ENCODE measurements around the gene MCM7.

The MCM7 gene

GRCh38 chr7:100093054-100093453 is 8.1 kb downstream of the MCM7 start:
- no peak for DNase-seq

- DNase-seq = no peak
Observed at GRCh38 chr7:100091411-100092181, 9.6 kb downstream of the MCM7 start.

GRCh38 chr7:100090527-100091410 is 10.4 kb downstream of the MCM7 start:
- DNase-seq = no peak

- no peak for DNase-seq
Observed at GRCh38 chr7:100089458-100090196, 11.6 kb downstream of the MCM7 start.

DNA sequence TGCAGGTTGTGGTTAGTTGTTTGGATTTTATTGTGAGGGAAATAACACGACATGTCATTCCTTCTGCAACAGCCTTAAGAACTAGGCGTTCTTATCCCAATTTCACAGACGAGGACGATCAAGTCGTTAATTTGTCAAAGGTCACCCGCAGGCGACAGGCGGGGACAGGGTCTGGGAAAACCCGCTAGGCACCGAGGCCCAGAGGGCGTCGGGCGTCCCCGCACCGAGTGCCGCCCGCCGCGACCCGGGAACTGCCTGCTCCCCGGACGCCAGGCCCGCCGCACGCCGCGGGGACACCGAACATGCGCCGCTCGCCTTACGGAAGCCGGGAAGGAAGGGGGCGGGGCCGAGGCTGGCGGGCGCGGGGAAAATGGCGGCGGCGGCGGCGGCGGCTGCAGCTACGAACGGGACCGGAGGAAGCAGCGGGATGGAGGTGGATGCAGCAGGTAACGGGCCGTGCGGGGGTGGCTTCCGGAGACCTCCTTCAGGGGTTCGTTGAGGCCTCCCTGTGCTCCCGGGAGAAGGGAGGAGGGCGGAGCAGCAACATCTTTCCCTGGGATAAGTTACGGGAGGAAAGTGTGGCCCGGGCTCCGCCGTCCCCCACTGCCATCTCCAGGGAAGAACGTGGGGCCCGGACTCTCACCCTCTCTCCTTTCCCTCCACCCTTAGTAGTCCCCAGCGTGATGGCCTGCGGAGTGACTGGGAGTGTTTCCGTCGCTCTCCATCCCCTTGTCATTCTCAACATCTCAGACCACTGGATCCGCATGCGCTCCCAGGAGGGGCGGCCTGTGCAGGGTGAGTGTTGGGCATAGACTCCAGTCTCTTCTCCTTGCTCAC is 12.4 kb downstream of the MCM7 start, which contains the start of gene COPS6:
TSS of gene COPS6 (plus strand) at position 349 of the 837 bp plus-strand sequence. CDS start at position 371, 22 bp downstream.
- peak; percentile 89 for DNase-seq

- no peak for DNase-seq
Observed at GRCh38 chr7:100088095-100088620, 13.0 kb downstream of the MCM7 start.

DNA sequence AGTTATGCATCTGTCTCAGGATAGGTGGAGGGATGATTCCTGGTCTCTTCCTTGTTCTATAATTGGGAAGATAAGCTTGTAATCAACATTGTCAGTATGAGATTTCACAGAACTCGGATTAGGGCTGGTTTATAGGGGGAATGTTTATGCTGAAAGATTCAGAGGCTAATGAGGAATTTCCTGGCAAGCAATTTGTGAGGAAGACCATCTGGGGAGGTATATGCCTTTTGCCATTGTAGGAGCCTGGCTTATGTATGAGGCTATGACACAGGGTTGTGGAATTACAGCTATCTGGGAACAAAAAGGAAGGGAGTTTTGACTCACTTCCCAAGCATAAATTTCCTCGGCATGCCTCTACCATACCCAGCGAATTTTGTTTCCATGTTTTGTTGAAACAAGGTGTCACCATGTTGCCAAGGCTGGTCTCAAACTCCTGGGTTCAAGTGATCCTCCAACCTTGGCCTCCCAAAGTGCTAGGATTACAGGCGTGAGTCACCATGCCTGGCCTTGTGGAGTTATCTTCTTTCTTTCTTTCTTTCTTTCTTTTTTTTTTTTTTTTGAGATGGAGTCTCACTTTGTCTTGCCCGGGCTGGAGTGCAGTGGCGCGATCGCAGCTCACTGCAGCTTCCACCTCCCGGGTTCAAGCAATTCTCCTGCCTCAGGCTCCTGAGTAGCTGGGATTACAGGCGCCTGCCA is 14.0 kb downstream of the MCM7 start:
- DNase-seq = no peak

DNA sequence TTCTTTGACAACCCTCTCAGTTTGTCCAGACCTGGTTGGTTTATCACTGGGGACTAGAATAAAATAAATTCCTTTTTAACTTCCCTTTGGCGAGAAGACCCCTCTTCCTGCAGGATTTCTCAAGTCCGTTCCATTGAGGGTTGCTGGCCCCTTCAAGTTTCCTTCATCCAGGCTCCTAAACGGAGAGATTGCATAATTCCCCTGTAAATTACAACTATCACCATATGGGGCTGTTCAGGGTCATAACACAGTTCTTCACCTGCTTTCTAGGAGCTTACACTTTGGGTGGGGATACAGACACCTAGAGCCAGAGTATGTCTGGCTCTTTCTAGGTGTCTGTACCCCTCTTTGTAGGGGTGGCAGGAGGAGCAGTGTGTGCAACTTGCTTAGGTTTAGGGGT is 15.7 kb downstream of the MCM7 start:
- DNase-seq = no peak

DNA sequence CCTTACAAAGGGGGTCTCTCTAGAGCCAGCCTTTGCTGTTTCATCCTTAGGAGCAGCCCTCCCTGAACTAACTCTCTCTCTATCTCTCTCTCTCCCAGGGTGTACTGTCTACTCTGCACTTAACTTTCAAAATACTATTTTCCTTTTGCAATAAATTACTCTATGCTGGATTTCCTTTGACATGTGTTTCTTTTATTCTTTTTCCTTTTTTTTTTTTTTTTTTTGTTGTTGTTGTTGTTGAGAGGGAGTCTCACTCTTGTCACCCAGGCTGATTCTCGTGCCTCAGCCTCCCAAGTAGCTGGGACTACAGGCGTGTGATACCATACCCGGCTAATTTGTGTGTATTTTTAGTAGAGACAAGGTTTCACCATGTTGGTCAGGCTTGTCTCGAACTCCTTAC is 18.2 kb downstream of the MCM7 start:
- DNase-seq = no peak

- DNase-seq = peak; percentile 99
Observed at GRCh38 chr7:100081535-100082102, 19.6 kb downstream of the MCM7 start, which contains the start of gene ZNF3. Gene ZNF3, minus strand, starts transcription at chr7:100081723. Its CDS starts 4,366 bp downstream, at chr7:100077357.

- no peak for DNase-seq
Observed at GRCh38 chr7:100080907-100081534, 20.2 kb downstream of the MCM7 start.

DNA sequence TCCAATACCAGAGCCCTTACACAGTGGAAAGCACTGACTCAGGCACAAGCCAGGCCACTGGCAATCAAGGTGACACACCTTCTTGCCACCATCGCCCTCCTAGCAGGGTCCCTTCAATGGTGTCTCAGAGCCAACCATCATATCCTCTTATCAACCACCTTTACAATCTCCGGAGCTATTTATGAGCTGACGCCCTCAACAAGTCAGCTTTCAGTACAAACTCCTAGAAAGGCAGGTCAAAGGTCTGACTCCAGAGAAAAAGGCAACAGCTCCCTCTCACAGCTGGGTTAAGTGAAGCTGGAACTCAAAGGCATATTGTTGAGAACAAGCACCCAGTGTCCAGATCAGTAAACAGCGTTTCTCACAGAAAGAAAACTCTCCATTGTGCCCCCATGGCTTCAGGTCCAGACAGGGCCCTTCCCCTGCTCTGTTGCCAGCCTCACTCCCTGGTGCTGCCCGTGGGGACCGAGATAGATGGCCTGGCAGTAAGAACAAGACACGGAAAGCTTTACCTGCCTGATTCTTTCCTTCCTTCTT is 22.1 kb downstream of the MCM7 start:
- DNase-seq = no peak

DNA sequence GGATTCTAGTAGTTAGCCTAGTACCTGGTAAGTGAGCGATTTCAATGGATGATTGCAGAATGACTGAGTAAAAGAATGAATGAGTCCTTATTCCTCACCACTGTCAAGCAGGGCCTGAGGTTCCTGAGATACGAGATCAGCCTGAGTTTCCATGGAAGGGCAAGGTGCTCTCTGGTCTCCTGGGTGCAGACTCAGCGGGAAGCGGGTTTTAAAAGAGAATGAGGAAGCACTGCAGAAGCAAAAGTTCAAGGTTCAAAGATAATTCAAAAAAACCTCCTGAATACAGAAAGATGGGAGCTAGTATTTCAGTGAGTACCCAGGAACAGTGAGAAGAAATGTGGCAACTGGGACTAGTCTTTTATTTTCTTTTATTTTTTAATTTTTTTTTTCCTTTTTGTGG is 24.0 kb downstream of the MCM7 start:
- DNase-seq = no peak

DNA sequence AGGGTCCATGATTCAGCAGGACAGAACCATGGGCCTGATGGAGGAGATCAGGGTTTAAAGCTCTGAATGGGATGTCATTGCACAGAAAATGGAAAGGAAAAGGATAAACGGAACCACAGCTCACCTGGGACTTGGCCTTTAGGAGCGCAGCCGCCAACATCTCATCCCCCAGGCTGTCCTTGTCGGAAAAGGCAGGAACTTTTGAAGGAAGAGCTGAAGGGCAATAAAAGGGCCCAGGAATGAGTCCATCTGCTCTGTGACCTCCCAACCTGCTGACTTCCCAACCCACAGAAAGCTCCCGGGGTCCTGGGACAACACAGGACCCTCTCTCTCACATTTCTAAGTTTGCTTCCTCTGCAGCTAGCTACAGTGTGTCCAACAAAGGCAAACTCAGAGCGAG is 25.8 kb downstream of the MCM7 start:
- DNase-seq = no peak

GRCh38 chr7:100074841-100075240 is 26.4 kb downstream of the MCM7 start:
- DNase-seq = no peak

DNA sequence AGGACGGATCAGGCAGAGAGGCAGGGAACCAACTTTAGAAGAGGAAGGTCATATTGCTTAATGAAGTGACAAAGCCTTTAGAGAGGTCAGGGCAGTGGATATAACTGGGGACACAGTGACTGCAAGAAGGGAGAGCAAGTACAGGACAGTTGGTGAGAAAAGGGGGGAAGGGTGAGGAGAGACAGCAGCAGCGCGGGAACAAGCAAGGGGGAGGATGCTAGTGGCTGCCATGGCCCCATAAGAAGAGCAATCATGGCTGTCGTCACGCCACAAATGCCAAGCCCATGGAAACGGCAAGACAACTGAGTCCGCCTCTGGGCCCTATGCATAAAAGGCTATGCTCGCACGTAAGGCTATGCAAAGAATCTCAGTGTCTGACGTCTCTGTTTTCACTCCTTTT is 28.7 kb downstream of the MCM7 start:
- DNase-seq = no peak

GRCh38 chr7:100071018-100071723 is 30.0 kb downstream of the MCM7 start:
- no peak for DNase-seq

- DNase-seq = no peak
Observed at GRCh38 chr7:100069991-100070390, 31.2 kb downstream of the MCM7 start.

- no peak for DNase-seq
Observed at GRCh38 chr7:100066953-100067352, 34.2 kb downstream of the MCM7 start.
